GM18873 (cell line): Measurements from ENCODE around the gene DMRTA1.
"Not testable (repeated sequence)": the region's sequence is repeated elsewhere in the genome, so short reads cannot be mapped to it uniquely, and the experiment has no call there.

ENCODE experiments used
- ATAC-seq: cut with Tn5 transposase; IDR thresholded peaks from one replicate; pipeline ENCODE4 v1.9.1; 2021; ENCODE audit warnings: mild to moderate bottlenecking, moderate library complexity, moderate number of reproducible peaks; ENCODE audit not compliant: unreplicated experiment, low FRiP score

DMRTA1 gene

GRCh38 chr9:22455181-22455580, 8.6 kb downstream of the DMRTA1 start:
- ATAC-seq, result no peak

GRCh38 chr9:22457448-22457847, 10.8 kb downstream of the DMRTA1 start:
- ATAC-seq, result no peak

DNA sequence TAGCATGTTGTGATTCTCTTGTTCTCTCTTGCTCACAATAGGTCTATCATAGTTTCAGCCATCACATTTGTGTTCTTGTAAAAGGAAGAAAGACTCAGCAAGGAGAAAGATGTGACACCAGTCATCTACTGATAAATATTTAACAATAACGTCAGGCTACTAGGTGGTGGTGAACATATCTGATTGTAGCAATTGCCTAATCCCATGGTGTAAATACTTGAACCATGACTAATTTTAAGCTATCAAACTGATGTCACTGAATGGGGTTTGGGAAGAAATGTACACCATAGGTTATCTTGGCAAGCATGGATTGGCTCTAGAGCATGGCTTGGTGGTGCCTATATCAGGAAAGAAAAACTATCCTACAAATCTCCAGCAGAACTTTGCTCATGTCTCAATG, 16.6 kb downstream of the DMRTA1 start:
- ATAC-seq, result no peak

- peak; percentile 71 for ATAC-seq
These were observed 23.4 kb downstream of the DMRTA1 start for GRCh38 chr9:22469928-22470544.

DNA sequence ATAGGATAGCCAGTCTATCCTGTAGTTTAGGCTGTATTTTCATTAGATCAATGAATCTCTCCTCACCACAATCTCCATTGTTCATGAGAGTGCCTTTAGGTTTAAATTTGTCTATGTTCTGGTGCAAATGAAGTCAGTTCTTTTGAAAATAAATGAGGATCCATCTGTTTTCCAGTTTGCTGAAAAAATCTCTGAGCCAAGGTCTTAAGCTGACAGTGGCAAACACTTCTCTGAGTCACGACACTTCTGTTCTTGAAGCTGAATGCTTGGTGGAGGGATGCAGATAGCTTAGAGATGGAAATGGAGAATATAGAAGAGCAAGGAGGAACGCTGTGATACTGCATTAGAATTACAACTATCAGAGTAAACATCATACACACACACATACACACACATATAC, 34.9 kb downstream of the DMRTA1 start:
- ATAC-seq, result no peak

- no peak for ATAC-seq
These were observed 37.0 kb downstream of the DMRTA1 start for GRCh38 chr9:22483528-22484070.

GRCh38 chr9:22496197-22496596, 49.6 kb downstream of the DMRTA1 start:
- ATAC-seq, result not testable (repeated sequence)
